ENCODE measurements around the gene ADGRA1.
"Not testable (repeated sequence)": the region's sequence is repeated elsewhere in the genome, so short reads cannot be mapped to it uniquely, and the experiment has no call there.

Gene ADGRA1

GRCh38 chr10:133087679-133088178 is at the start of gene ADGRA1:
TSS of gene ADGRA1 (plus strand) at chr10:133087924. CDS start at chr10:133088910, 986 bp downstream.
- DNase-seq (ENCODE audit: low read depth in 3 of 3), result no peak

- no peak for DNase-seq (ENCODE audit: low read depth in 3 of 3)
These were observed 49.5 kb upstream of the ADGRA1 start for GRCh38 chr10:133038036-133038823.

GRCh38 chr10:133039107-133039802 is 48.5 kb upstream of the ADGRA1 start:
- no peak for DNase-seq (ENCODE audit: low read depth in 3 of 3)

- DNase-seq (ENCODE audit: low read depth in 3 of 3), result no peak
These were observed 47.9 kb upstream of the ADGRA1 start for GRCh38 chr10:133039803-133040165.

- DNase-seq (ENCODE audit: low read depth in 3 of 3), result no peak
These were observed 47.5 kb upstream of the ADGRA1 start for GRCh38 chr10:133040198-133040597.

- no peak for DNase-seq (ENCODE audit: low read depth in 3 of 3)
These were observed 46.6 kb upstream of the ADGRA1 start for GRCh38 chr10:133041101-133041500.

- DNase-seq (ENCODE audit: low read depth in 3 of 3), result no peak
These were observed 45.7 kb upstream of the ADGRA1 start for GRCh38 chr10:133042061-133042460.

GRCh38 chr10:133042816-133043215 is 44.9 kb upstream of the ADGRA1 start:
- no peak for DNase-seq (ENCODE audit: low read depth in 3 of 3)

- DNase-seq (ENCODE audit: low read depth in 3 of 3), result no peak
These were observed 44.0 kb upstream of the ADGRA1 start for GRCh38 chr10:133043541-133044225.

- no peak for DNase-seq (ENCODE audit: low read depth in 3 of 3)
These were observed 43.3 kb upstream of the ADGRA1 start for GRCh38 chr10:133044401-133044811.

GRCh38 chr10:133045556-133046389 is 42.0 kb upstream of the ADGRA1 start:
- no peak for DNase-seq (ENCODE audit: low read depth in 3 of 3)

- DNase-seq (ENCODE audit: low read depth in 3 of 3), result no peak
These were observed 41.3 kb upstream of the ADGRA1 start for GRCh38 chr10:133046390-133046765.

GRCh38 chr10:133047526-133048123 is 40.1 kb upstream of the ADGRA1 start:
- no peak for DNase-seq (ENCODE audit: low read depth in 3 of 3)

- no peak for DNase-seq (ENCODE audit: low read depth in 3 of 3)
These were observed 39.5 kb upstream of the ADGRA1 start for GRCh38 chr10:133048266-133048665.

- no peak for DNase-seq (ENCODE audit: low read depth in 3 of 3)
These were observed 38.8 kb upstream of the ADGRA1 start for GRCh38 chr10:133048926-133049325.

- DNase-seq (ENCODE audit: low read depth in 3 of 3), result no peak
These were observed 38.1 kb upstream of the ADGRA1 start for GRCh38 chr10:133049639-133050038.

- DNase-seq (ENCODE audit: low read depth in 3 of 3), result no peak
These were observed 37.4 kb upstream of the ADGRA1 start for GRCh38 chr10:133050371-133050770.

- DNase-seq (ENCODE audit: low read depth in 3 of 3), result no peak
These were observed 35.6 kb upstream of the ADGRA1 start for GRCh38 chr10:133052076-133052475.

GRCh38 chr10:133053527-133054133 is 34.1 kb upstream of the ADGRA1 start:
- not testable (repeated sequence) for DNase-seq (ENCODE audit: low read depth in 3 of 3)

GRCh38 chr10:133055470-133055869 is 32.3 kb upstream of the ADGRA1 start:
- no peak for DNase-seq (ENCODE audit: low read depth in 3 of 3)

GRCh38 chr10:133056001-133056400 is 31.7 kb upstream of the ADGRA1 start:
- DNase-seq (ENCODE audit: low read depth in 3 of 3), result no peak

All from stimulated activated CD4-positive, alpha-beta T cell treated with anti-CD3 and anti-CD28 coated beads, TNF-alpha, amount 100 ng/mL, for 48 hours (primary cell).